ENCODE measurements around the gene DENND2A. TPM values are rescaled to one million over a fixed set of nuclear protein-coding genes. Genes with fewer than 3 reads are reported as not detected.
"Not testable (repeated sequence)": the region's sequence is repeated elsewhere in the genome, so short reads cannot be mapped to it uniquely, and the experiment has no call there.

DENND2A gene
- polyA plus RNA-seq, 1 donor from 2014 or later: not detected

- peaks cover 4% of the 10 kb centered on the region for H3K27me3 Mint-ChIP-seq
- no peak overlapping the region for H3K27ac Mint-ChIP-seq
- peaks cover 0 to 17% (median 3%) of the 10 kb centered on the region in 3 donors for H3K4me1 Mint-ChIP-seq
- no peaks in the 10 kb centered on the region for H3K9me3 Mint-ChIP-seq
- H3K4me3 Mint-ChIP-seq: peak overlapping the region in 1 of 4 donors; percentile 52
- H3K36me3 Mint-ChIP-seq: no peaks in the 10 kb centered on the region
Observed at GRCh38 chr7:140526787-140527664, 113.6 kb downstream of the DENND2A start.

- peaks cover 3% of the 10 kb centered on the region for H3K27me3 Mint-ChIP-seq
- H3K9me3 Mint-ChIP-seq: no peaks in the 10 kb centered on the region
- H3K4me3 Mint-ChIP-seq: peak overlapping the region in 1 of 4 donors; percentile 58
- no peaks in the 10 kb centered on the region for H3K36me3 Mint-ChIP-seq
- H3K4me1 Mint-ChIP-seq: peaks cover 0 to 14% (median 3%) of the 10 kb centered on the region in 3 donors
- H3K27ac Mint-ChIP-seq: no peak overlapping the region
Observed at GRCh38 chr7:140526214-140526613, 114.4 kb downstream of the DENND2A start.

GRCh38 chr7:140525743-140526142 is 114.9 kb downstream of the DENND2A start:
- Mint-ChIP-seq H3K9me3 (no peaks in the 10 kb centered on the region), H3K4me1 (peaks cover 0 to 14% (median 3%) of the 10 kb centered on the region in 3 donors), H3K27ac (no peak overlapping the region), H3K27me3 (peaks cover 3% of the 10 kb centered on the region), H3K36me3 (no peaks in the 10 kb centered on the region), H3K4me3 (peak overlapping the region in 1 of 4 donors; percentile 58)

- H3K9me3 Mint-ChIP-seq: no peaks in the 10 kb centered on the region
- H3K4me1 Mint-ChIP-seq: peaks cover 0 to 19% (median 7%) of the 10 kb centered on the region in 3 donors
- no peaks in the 10 kb centered on the region for H3K36me3 Mint-ChIP-seq
- H3K27ac Mint-ChIP-seq: no peak overlapping the region
- peaks cover 5% of the 10 kb centered on the region for H3K27me3 Mint-ChIP-seq
- peak overlapping the region in 1 of 4 donors; percentile 60 for H3K4me3 Mint-ChIP-seq
Observed at GRCh38 chr7:140521421-140521820, 119.2 kb downstream of the DENND2A start.

- H3K27me3 Mint-ChIP-seq: peaks cover 9% of the 10 kb centered on the region
- H3K4me3 Mint-ChIP-seq: no peak overlapping the region
- H3K9me3 Mint-ChIP-seq: no peaks in the 10 kb centered on the region
- H3K4me1 Mint-ChIP-seq: peaks cover 0 to 7% (median 7%) of the 10 kb centered on the region in 3 donors
- no peak overlapping the region for H3K27ac Mint-ChIP-seq
- no peaks in the 10 kb centered on the region for H3K36me3 Mint-ChIP-seq
Observed at GRCh38 chr7:140519007-140519399, 121.6 kb downstream of the DENND2A start.

- Mint-ChIP-seq H3K27ac (no peak overlapping the region), H3K9me3 (no peaks in the 10 kb centered on the region), H3K4me1 (peaks cover 0 to 5% (median 4%) of the 10 kb centered on the region in 3 donors), H3K4me3 (peak overlapping the region in 2 of 4 donors; percentile 6 to 89), H3K36me3 (no peaks in the 10 kb centered on the region), H3K27me3 (peaks cover 9% of the 10 kb centered on the region)
Observed at GRCh38 chr7:140518370-140519006, 122.1 kb downstream of the DENND2A start.

GRCh38 chr7:140517546-140518369 is 122.9 kb downstream of the DENND2A start:
- H3K27ac Mint-ChIP-seq: peak overlapping the region in 1 of 3 donors; percentile 31
- H3K4me1 Mint-ChIP-seq: peaks cover 0 to 5% (median 4%) of the 10 kb centered on the region in 3 donors
- no peaks in the 10 kb centered on the region for H3K9me3 Mint-ChIP-seq
- H3K36me3 Mint-ChIP-seq: no peaks in the 10 kb centered on the region
- peak overlapping the region in 3 of 4 donors; percentile 6 to 89 (median 42) for H3K4me3 Mint-ChIP-seq
- H3K27me3 Mint-ChIP-seq: peaks cover 9% of the 10 kb centered on the region

GRCh38 chr7:140512317-140513000 is 128.2 kb downstream of the DENND2A start:
- no peak overlapping the region for H3K27ac Mint-ChIP-seq
- H3K4me3 Mint-ChIP-seq: no peak overlapping the region
- H3K4me1 Mint-ChIP-seq: no peaks in the 10 kb centered on the region

GRCh38 chr7:140509789-140510188 is 130.8 kb downstream of the DENND2A start:
- Mint-ChIP-seq H3K27me3 (peaks cover 4% of the 10 kb centered on the region), H3K4me3 (no peak overlapping the region), H3K27ac (no peak overlapping the region), H3K36me3 (peaks cover 3% of the 10 kb centered on the region), H3K9me3 (no peaks in the 10 kb centered on the region), H3K4me1 (no peaks in the 10 kb centered on the region)

More at GRCh38 chr7:140512317-140513000, 128.2 kb downstream of the DENND2A start:
- Mint-ChIP-seq H3K27me3 (peaks cover 4% of the 10 kb centered on the region), H3K9me3 (no peaks in the 10 kb centered on the region), H3K36me3 (peaks cover 3% of the 10 kb centered on the region)

- not testable (repeated sequence) for H3K4me1 Mint-ChIP-seq, H3K9me3 Mint-ChIP-seq, H3K36me3 Mint-ChIP-seq, H3K4me3 Mint-ChIP-seq, H3K27ac Mint-ChIP-seq, H3K27me3 Mint-ChIP-seq
Observed at GRCh38 chr7:140507556-140507955, 133.1 kb downstream of the DENND2A start.

- Mint-ChIP-seq H3K4me1 (peaks cover 0 to 2% (median 0%) of the 10 kb centered on the region in 3 donors), H3K27ac (no peak overlapping the region), H3K4me3 (no peak overlapping the region), H3K36me3 (peaks cover 4% of the 10 kb centered on the region), H3K9me3 (no peaks in the 10 kb centered on the region), H3K27me3 (peaks cover 5% of the 10 kb centered on the region)
Observed at GRCh38 chr7:140506788-140507464, 133.7 kb downstream of the DENND2A start.

- Mint-ChIP-seq H3K4me1 (peaks cover 0 to 2% (median 0%) of the 10 kb centered on the region in 3 donors), H3K27ac (no peak overlapping the region), H3K9me3 (no peaks in the 10 kb centered on the region), H3K36me3 (peaks cover 1% of the 10 kb centered on the region), H3K4me3 (no peak overlapping the region), H3K27me3 (peaks cover 5% of the 10 kb centered on the region)
Observed at GRCh38 chr7:140501966-140502365, 138.6 kb downstream of the DENND2A start.

- not testable (repeated sequence) for H3K27me3 Mint-ChIP-seq, H3K36me3 Mint-ChIP-seq, H3K9me3 Mint-ChIP-seq, H3K4me1 Mint-ChIP-seq, H3K4me3 Mint-ChIP-seq, H3K27ac Mint-ChIP-seq
Observed at GRCh38 chr7:140497807-140498206, 142.8 kb downstream of the DENND2A start.

- Mint-ChIP-seq H3K27me3 (no peaks in the 10 kb centered on the region), H3K4me3 (no peak overlapping the region), H3K27ac (no peak overlapping the region), H3K36me3 (no peaks in the 10 kb centered on the region), H3K4me1 (peaks cover 0 to 3% (median 2%) of the 10 kb centered on the region in 3 donors), H3K9me3 (no peaks in the 10 kb centered on the region)
Observed at GRCh38 chr7:140497241-140497769, 143.3 kb downstream of the DENND2A start.

Data from IgD-negative memory B cell (primary cell).